GM15510 (cell line): ENCODE data around the gene STIP1.

Experiments used
- POLR2A ChIP-seq: IDR thresholded peaks from 3 replicates; pipeline ENCODE4 v1.6.1; 2011; ENCODE audit warnings: borderline replicate concordance; ENCODE audit not compliant: insufficient read length; ENCODE audit errors: extremely low read depth

STIP1 gene

GRCh38 chr11:64180891-64181290, 5.1 kb upstream of the STIP1 start:
- TF ChIP-seq POLR2A: no peak

- peak; percentile 43 for TF ChIP-seq POLR2A
Observed at GRCh38 chr11:64181506-64182411, 4.2 kb upstream of the STIP1 start.

- TF ChIP-seq POLR2A: no peak
Observed at GRCh38 chr11:64183890-64184289, 2.1 kb upstream of the STIP1 start.

- peak; percentile 99 for TF ChIP-seq POLR2A
Observed at GRCh38 chr11:64185175-64185692, 737 bp upstream of the STIP1 start.

GRCh38 chr11:64186492-64187165, 658 bp downstream of the STIP1 start:
- TF ChIP-seq POLR2A: no peak

GRCh38 chr11:64192434-64192833, 6.5 kb downstream of the STIP1 start:
- TF ChIP-seq POLR2A: no peak

- no peak for TF ChIP-seq POLR2A
Observed at GRCh38 chr11:64196626-64197025, 10.7 kb downstream of the STIP1 start.

- TF ChIP-seq POLR2A: no peak
Observed at GRCh38 chr11:64198511-64198910, 12.5 kb downstream of the STIP1 start.

- no peak for TF ChIP-seq POLR2A
Observed at GRCh38 chr11:64201543-64201942, 15.6 kb downstream of the STIP1 start.

GRCh38 chr11:64202992-64203391, 17.0 kb downstream of the STIP1 start:
- no peak for TF ChIP-seq POLR2A

GRCh38 chr11:64203421-64204079, 17.6 kb downstream of the STIP1 start:
- no peak for TF ChIP-seq POLR2A

GRCh38 chr11:64204080-64204440, 18.1 kb downstream of the STIP1 start:
- no peak for TF ChIP-seq POLR2A

GRCh38 chr11:64204464-64204989, 18.6 kb downstream of the STIP1 start:
- TF ChIP-seq POLR2A: no peak

- peak; percentile 68 for TF ChIP-seq POLR2A
Observed at GRCh38 chr11:64206457-64207255, 20.7 kb downstream of the STIP1 start, which contains the start of gene FERMT3. Gene FERMT3, plus strand, starts transcription at chr11:64206721. Its CDS starts 644 bp downstream, at chr11:64207365.
